GM12891 (cell line): ENCODE data around the gene LUZP1.

Experiments
- DNase-seq: peaks from one replicate; pipeline ENCODE4 v3.0.0; 2011; ENCODE audit warnings: low spot score; ENCODE audit not compliant: insufficient read length
- FAIRE-seq: peaks from 2 replicates; lab custom pipeline; 2011; peaks lifted over from hg19 to GRCh38; lab: Jason Lieb, UNC
- PAX5 ChIP-seq: IDR thresholded peaks from 2 replicates; pipeline ENCODE4 v1.6.1; 2011; ENCODE audit warnings: low read length, moderate library complexity, mild to moderate bottlenecking; ENCODE audit not compliant: insufficient read depth, severe bottlenecking
- POLR2A ChIP-seq: IDR thresholded peaks from 2 replicates; pipeline ENCODE4 v1.6.1; 2011; ENCODE audit warnings: low read depth, low read length, control low read depth
- POLR2AphosphoS5 ChIP-seq: IDR thresholded peaks from 2 replicates; pipeline ENCODE4 v1.6.1; 2011; ENCODE audit warnings: low read depth, low read length, control low read depth
- POU2F2 ChIP-seq: IDR thresholded peaks from 2 replicates; pipeline ENCODE4 v1.6.1; 2011; ENCODE audit warnings: low read depth, mild to moderate bottlenecking, control low read depth, low read length, moderate library complexity
- SPI1 ChIP-seq: IDR thresholded peaks from 2 replicates; pipeline ENCODE4 v1.6.1; 2011; ENCODE audit warnings: low read depth, low read length, control low read depth
- TAF1 ChIP-seq: IDR thresholded peaks from 2 replicates; pipeline ENCODE4 v1.6.1; 2011; ENCODE audit warnings: low read depth, low read length, control low read depth

The LUZP1 gene

DNA sequence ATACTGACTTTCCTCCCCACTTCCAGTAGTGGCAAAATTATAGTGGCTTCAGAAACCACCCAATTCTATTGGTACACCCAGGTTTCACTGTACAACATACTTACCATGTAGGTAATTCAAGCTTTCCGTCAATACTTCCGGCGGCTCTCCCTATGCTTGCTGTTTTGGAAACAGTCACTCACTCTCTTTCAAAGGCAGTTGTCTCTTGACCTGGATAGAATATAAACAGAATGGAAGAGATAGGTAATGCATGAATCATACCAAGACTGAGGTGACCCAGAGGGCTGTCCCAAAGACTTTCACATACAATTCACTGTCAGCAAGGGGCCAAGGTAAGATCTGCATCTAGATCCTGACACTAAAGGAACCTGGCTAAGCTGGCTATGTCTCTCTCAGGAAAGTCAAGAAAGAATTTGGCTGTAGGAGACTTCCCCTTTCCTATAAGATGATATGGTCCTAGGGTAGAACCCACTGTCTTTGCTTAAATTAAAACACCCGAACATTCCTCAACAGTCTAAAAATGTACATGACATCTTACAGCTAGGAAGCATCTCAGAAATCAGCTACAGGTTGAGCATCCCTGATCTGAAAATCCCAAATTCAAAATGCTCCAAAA is 59.6 kb downstream of the LUZP1 start:
- FAIRE-seq (no peak), DNase-seq (no peak)
- no peak for TF ChIP-seq PAX5
- no peak for TF ChIP-seq POLR2AphosphoS5
- TF ChIP-seq TAF1: no peak
- TF ChIP-seq POLR2A: no peak

DNA sequence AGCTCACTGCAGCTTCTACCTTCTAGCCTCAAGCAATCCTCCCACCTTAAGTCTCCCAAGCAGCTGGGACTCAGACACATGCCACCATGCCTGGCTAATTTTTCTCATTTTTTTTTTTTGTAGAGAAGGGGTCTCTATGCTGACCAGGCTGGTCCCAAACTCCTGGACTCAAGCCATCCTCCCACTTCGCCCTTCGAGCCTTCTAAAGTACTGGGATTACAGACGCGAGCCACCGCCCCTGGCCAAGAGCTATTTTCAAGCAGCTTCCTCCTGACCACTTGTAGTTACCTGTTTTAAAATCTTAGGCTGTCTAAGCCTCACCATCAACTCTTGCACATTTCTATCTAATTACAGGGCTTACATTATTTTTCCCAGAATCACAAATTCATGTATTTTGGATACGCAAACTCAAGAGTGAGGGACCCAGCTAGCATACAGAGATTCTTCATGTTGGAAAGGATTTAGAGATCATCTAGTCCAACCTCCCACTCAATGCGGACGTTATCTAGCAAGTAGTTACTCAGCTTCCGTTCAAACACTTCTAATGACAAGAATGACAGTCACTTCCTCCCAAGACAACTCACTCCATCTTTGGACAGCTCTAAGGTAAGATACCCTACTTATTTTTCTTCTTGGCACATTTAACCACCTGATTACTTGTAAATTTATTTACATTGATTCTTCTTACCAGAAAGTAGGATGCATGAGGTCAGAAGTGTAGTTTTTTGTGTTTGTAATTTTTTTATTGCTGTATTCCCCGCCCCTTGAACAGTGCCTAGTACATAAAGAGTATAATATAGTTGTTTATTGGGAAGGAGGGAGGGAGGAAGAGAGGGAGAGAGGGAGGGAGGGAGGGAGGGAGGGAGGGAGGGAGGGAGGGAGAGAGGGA is 65.4 kb downstream of the LUZP1 start:
- TF ChIP-seq TAF1 (no peak), SPI1 (peak; percentile 85)
- FAIRE-seq (peak; percentile 78), DNase-seq (peak; percentile 32)

DNA sequence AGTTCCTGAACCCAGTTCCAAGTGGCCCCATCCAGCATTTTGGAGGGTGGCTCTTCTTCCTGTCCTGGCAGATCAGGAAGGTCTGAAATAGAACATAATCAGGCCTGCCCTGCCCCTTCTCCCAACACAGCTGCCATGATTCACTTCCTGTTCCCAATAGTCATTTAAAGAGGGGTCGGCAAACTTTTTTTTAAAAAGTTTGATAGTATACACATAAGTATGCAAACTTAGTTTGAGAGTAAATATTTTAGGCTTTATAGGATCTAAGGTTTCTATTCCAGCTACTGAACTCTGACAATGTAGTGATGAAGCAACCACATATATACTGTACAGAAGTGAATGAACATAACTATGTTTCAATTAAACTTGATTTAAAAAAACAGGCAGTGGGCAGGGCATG is 66.4 kb downstream of the LUZP1 start:
- DNase-seq (no peak), FAIRE-seq (no peak)
- TF ChIP-seq TAF1 (no peak), SPI1 (no peak), PAX5 (no peak), POLR2AphosphoS5 (no peak), POU2F2 (no peak), POLR2A (no peak)

DNA sequence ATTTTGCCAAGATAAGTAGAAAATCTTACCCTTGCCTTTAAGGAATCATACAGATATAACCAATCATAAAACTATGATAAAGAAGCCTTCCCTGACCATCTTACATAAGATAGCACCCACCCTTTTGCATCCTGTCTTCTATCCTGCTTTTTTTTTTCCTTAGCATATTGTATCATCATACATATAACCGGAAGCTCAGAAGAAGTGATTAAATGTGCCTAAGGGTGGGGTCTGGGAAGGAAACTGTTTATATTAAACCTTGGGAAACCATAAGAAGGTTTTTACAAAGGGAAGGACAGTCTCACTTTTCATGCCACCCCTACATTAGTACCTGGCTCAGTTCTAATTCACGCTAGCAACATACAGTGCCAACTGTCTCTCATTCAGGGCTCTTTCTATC is 66.8 kb downstream of the LUZP1 start:
- TF ChIP-seq SPI1: no peak
- no peak for TF ChIP-seq POU2F2
- no peak for TF ChIP-seq PAX5
- TF ChIP-seq TAF1: no peak
- no peak for TF ChIP-seq POLR2AphosphoS5
- no peak for TF ChIP-seq POLR2A
- no peak for FAIRE-seq
- no peak for DNase-seq

DNA sequence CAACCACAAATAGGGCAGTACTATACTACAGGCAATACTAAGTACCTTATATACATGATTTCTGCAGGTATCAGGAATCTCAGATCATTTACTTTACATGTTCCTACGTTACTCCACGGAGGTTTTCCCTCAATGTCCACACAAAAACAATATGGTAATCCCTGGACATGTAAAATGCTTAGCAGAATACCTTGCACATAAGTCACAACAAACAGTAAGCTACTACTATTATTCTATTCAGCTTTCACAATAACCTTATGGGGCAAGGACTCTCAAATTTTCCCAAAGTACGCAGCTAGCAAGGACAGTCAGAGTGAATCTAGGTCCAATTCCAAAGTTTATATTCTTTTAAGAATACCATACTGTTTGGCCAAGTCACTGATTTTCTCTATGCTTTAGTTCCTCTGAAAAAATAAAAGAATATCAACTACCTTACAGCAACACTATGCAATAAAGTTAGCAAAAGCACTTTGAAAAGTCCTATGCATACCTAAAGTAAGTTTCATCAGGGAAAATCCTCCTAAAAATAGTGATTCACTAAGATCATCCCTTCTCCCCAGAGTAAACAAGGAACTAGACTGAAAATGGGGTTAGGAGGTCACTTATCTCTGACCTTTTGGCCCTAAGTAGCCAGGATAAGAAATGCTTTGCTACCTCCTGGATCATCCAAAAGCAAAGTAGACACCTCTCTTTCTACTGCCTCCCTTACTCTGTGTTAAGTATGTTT is 67.4 kb downstream of the LUZP1 start:
- DNase-seq (no peak), FAIRE-seq (peak; percentile 5)
- TF ChIP-seq SPI1 (no peak), TAF1 (no peak), POU2F2 (no peak), PAX5 (no peak), POLR2AphosphoS5 (no peak), POLR2A (no peak)

DNA sequence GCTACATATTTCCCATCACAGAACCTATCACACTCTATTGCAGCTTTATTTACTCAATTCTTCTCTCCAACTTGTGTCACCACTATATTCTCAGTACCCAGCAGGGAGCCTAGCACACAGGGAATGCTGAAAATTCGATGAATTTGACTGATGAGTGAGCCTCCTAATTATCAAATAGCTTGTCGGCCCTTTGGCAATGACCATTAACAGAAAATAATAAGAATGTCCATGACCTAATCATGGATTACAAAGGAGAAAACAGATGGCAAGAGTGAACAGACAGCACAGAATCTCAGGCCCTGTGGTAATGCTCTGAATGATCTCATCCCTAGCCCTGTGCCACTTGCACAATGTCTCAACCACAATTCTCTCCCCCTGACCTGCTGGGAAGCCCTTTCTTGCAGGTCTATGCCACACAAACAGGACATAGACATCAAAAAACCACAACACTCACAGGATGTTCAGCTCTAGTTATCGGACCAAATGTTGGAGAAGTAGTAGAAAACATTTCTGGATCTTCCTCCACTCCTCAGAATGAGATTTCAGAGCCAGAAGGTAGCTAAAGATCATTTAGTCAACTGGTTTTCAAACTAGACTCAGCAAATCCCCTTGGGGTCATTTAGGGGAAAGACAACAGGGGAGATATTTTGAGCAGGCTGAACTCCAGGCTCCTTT is 68.4 kb downstream of the LUZP1 start:
- DNase-seq: no peak
- peak; percentile 78 for FAIRE-seq
- TF ChIP-seq POU2F2 (no peak), SPI1 (no peak), POLR2AphosphoS5 (no peak), TAF1 (no peak), PAX5 (no peak), POLR2A (no peak)

DNA sequence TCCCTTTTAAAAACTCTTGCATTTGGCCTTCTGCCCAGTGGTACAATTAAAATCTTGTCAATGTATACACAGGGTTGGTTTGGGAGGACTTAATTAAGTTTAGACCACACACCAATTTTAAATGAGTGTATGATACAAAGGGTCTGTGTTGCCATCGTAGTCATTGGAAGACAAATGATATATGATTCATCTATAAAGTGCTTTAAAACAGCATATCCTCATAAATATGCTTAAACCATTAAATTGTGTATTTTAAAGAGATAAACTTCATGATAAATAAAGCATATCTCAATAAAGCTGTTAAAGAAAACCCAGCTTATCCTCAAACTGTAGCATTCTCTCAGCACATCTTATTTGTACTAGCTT is 69.5 kb downstream of the LUZP1 start:
- DNase-seq (no peak), FAIRE-seq (no peak)
- TF ChIP-seq POU2F2: no peak
- no peak for TF ChIP-seq POLR2A
- no peak for TF ChIP-seq TAF1
- no peak for TF ChIP-seq SPI1
- TF ChIP-seq POLR2AphosphoS5: no peak
- TF ChIP-seq PAX5: no peak

DNA sequence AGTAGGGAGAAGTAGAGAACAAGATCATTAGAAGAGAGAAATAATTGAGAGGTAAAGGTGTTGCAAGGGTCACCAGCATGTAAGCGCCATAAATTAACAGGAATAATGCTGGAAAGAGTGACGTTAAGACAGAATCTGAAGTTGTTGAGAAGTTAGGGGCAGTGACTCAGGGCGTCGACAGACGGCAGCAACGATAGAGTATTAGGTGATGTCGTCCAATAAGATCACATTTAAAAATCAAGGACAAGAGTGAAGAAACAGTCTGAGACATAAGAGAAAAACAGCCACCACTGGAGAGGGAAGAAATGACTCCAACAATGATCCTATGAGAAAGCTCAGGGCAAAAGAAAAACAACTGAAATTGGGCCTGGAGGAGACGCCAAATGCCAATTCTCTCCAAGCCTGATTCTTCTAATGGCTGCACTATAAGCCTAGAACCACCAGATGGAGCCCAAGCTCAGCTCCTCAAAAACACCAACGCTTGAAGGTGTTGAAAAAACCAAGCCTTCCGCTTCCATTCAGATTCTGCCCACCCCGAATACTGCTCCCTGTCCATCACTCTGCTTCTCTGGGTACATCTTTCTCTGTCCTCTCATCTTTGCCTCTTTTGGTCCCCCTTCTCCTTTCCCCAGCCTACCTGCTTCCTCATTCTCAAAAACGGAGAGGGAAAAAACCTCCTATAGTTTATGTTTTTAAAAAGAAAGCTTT is 70.0 kb downstream of the LUZP1 start:
- FAIRE-seq (peak; percentile 26), DNase-seq (no peak)
- TF ChIP-seq POU2F2 (no peak), POLR2AphosphoS5 (no peak), SPI1 (0 out of 2 replicates have a peak, but pooled peaks have one; percentile 20)

DNA sequence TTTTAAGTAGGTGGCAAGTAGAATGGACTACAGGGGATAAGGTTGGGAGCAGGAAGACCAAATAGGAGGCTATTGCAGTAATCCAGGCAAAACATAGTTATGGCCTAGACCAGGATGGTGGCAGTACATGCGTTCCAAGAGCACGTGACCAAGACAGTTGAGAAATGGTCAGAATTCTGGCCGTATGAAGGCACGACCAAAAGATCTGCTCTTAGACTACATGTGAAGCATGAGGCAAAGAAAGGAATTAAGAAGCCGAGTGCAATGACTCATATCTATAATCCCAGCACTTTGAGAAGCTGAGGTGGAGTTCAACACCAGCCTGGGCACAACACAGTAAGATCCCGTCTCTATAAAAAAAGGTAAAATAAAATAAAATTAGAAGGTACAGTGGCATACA is 71.3 kb downstream of the LUZP1 start:
- no peak for DNase-seq
- TF ChIP-seq POLR2A (no peak), POLR2AphosphoS5 (no peak), TAF1 (no peak), POU2F2 (no peak), PAX5 (no peak), SPI1 (no peak)
- peak; percentile 9 for FAIRE-seq
